H1 (cell line): Measurements from ENCODE around the gene DDX41. TPM values are rescaled to one million over a fixed set of nuclear protein-coding genes. Genes with fewer than 3 reads are reported as not detected.
A peak's percentile ranks its signal among the peaks of the same experiment; 100 is the strongest.

Experiments used
- CTCF ChIA-PET: fragments of 300-600 bp; sonication (Branson Sonifier 250); formaldehyde crosslinking; loops from one replicate; lab custom pipeline; 2021; ENCODE audit not compliant: partially characterized antibody; lab: Charles Lee
- POLR2A ChIA-PET: fragments of 300-600 bp; sonication (Branson Sonifier 250); formaldehyde crosslinking; loops from one replicate; lab custom pipeline; 2021; ENCODE audit warnings: inconsistent platforms; ENCODE audit not compliant: partially characterized antibody; lab: Charles Lee
- DNase-seq, 2 experiments: peaks; one replicate each; pipeline versions ENCODE4 v3.0.0 to v3.0.0-alpha.2; 2010 to 2022; ENCODE audit warnings: low spot score in 2 of 2, low read depth in 1 of 2, mixed read lengths in 1 of 2
- FAIRE-seq: peaks from 2 replicates; lab custom pipeline; 2011; peaks lifted over from hg19 to GRCh38; lab: Jason Lieb, UNC
- H2AFZ ChIP-seq: 2 replicates; pipeline ENCODE4 v1.8.1; 2012; ENCODE audit warnings: low read length, inconsistent platforms
- H2AK5ac ChIP-seq: 2 replicates; pipeline ENCODE4 v1.6.1; 2013; ENCODE audit warnings: low read depth, low read length
- H2BK120ac ChIP-seq: replicated peaks from 2 replicates; pipeline ENCODE3; 2013; ENCODE audit warnings: low read depth, low read length, inconsistent platforms
- H2BK12ac ChIP-seq: 2 replicates; pipeline ENCODE4 v1.6.1; 2013; ENCODE audit warnings: low read depth, low read length
- H2BK15ac ChIP-seq: 2 replicates; pipeline ENCODE4 v1.6.1; 2013; ENCODE audit warnings: low read length
- H2BK20ac ChIP-seq: 2 replicates; pipeline ENCODE4 v1.6.1; 2013; ENCODE audit warnings: low read length
- H2BK5ac ChIP-seq: 2 replicates; pipeline ENCODE4 v1.6.1; 2013; ENCODE audit warnings: low read depth, low read length
- H3K14ac ChIP-seq: 2 replicates; pipeline ENCODE4 v1.6.1; 2013; ENCODE audit warnings: inconsistent platforms; ENCODE audit not compliant: insufficient read length
- H3K18ac ChIP-seq: 2 replicates; pipeline ENCODE4 v1.6.1; 2013; ENCODE audit warnings: low read length; ENCODE audit errors: extremely low read depth
- H3K23ac ChIP-seq: 2 replicates; pipeline ENCODE4 v1.6.1; 2013; ENCODE audit warnings: inconsistent platforms; ENCODE audit not compliant: insufficient read length
- H3K23me2 ChIP-seq: 2 replicates; pipeline ENCODE4 v1.6.1; 2013; ENCODE audit warnings: low read depth, low read length
- H3K27ac ChIP-seq: 2 replicates; pipeline ENCODE4 v1.6.1; 2011; ENCODE audit warnings: low read depth, low read length, inconsistent platforms
- H3K27me3 ChIP-seq, 4 experiments: replicated peaks in 1 of 4; 1 replicate in 1 of 4; 2 replicates in 3 of 4; pipeline versions ENCODE4 v1.6.1 to v1.8.1; 2011 to 2013; ENCODE audit warnings: low read length in 3 of 4, mild to moderate bottlenecking in 3 of 4, inconsistent platforms in 2 of 4, mixed read lengths in 2 of 4, moderate library complexity in 1 of 4; ENCODE audit not compliant: control insufficient read depth in 3 of 4, insufficient read depth in 3 of 4; ENCODE audit errors: extremely low read depth in 1 of 4
- H3K36me3 ChIP-seq, 4 experiments: 2 replicates each; pipeline versions ENCODE4 v1.6.1 to v1.8.1; 2011 to 2013; ENCODE audit warnings: mild to moderate bottlenecking in 4 of 4, low read length in 3 of 4, moderate library complexity in 2 of 4, control low read depth in 1 of 4, inconsistent platforms in 1 of 4; ENCODE audit not compliant: insufficient read depth in 4 of 4, control insufficient read depth in 2 of 4
- H3K4ac ChIP-seq: replicated peaks from 2 replicates; pipeline ENCODE3; 2013; ENCODE audit warnings: low read length, low read depth, mixed read lengths, inconsistent platforms; ENCODE audit not compliant: insufficient read length
- H3K4me1 ChIP-seq, 4 experiments: replicated peaks in 1 of 4; 1 replicate in 1 of 4; 2 replicates in 3 of 4; pipeline versions ENCODE4 v1.6.1 to v1.8.1; 2011 to 2013; ENCODE audit warnings: low read length in 3 of 4, inconsistent platforms in 2 of 4, mixed read lengths in 1 of 4; ENCODE audit not compliant: insufficient read depth in 4 of 4, control insufficient read depth in 3 of 4
- H3K4me2 ChIP-seq, 2 experiments: 2 replicates each; pipeline versions ENCODE4 v1.6.1 to v1.8.1; 2011 to 2013; ENCODE audit warnings: low read depth in 2 of 2, low read length in 2 of 2, control low read depth in 1 of 2, inconsistent platforms in 1 of 2, mild to moderate bottlenecking in 1 of 2; ENCODE audit not compliant: insufficient read depth in 1 of 2
- H3K4me3 ChIP-seq, 4 experiments: fragments of 200-600, 300-600 bp in 1 of 4; sonication (generic), shearing (Covaris generic), sonication (Bioruptor Twin) in 1 of 4; 2 replicates each; pipeline versions ENCODE4 v1.5.1 to v1.8.1; 2011 to 2016; ENCODE audit warnings: low read length in 4 of 4, low read depth in 3 of 4, control low read depth in 2 of 4, inconsistent platforms in 2 of 4, mild to moderate bottlenecking in 2 of 4, mixed read lengths in 1 of 4, moderate library complexity in 1 of 4; ENCODE audit not compliant: insufficient read depth in 2 of 4; ENCODE audit errors: extremely low read depth in 1 of 4
- H3K56ac ChIP-seq: replicated peaks from 2 replicates; pipeline ENCODE3; 2013; ENCODE audit warnings: low read depth, mild to moderate bottlenecking, mixed read lengths, low read length, inconsistent platforms; ENCODE audit not compliant: insufficient read length
- H3K79me1 ChIP-seq: 2 replicates; pipeline ENCODE4 v1.6.1; 2013; ENCODE audit warnings: low read depth, low read length, control low read depth
- H3K79me2 ChIP-seq, 2 experiments: 2 replicates each; pipeline versions ENCODE4 v1.6.1 to v1.8.1; 2012 to 2013; ENCODE audit warnings: low read length in 2 of 2, mild to moderate bottlenecking in 2 of 2, inconsistent platforms in 1 of 2; ENCODE audit not compliant: insufficient read depth in 2 of 2, control insufficient read depth in 1 of 2
- H3K9ac ChIP-seq, 4 experiments: replicated peaks in 1 of 4; 1 replicate in 1 of 4; 2 replicates in 3 of 4; pipeline versions ENCODE4 v1.6.1 to v1.8.1; 2011 to 2013; ENCODE audit warnings: low read depth in 3 of 4, low read length in 3 of 4, control low read depth in 2 of 4, mild to moderate bottlenecking in 2 of 4, moderate library complexity in 2 of 4, inconsistent platforms in 1 of 4; ENCODE audit errors: extremely low read depth in 1 of 4
- H3K9me3 ChIP-seq, 2 experiments: 2 replicates each; pipeline versions ENCODE4 v1.6.1 to v1.8.1; 2012 to 2013; ENCODE audit warnings: mild to moderate bottlenecking in 2 of 2, moderate library complexity in 2 of 2, control low read depth in 1 of 2, inconsistent platforms in 1 of 2, low read depth in 1 of 2, low read length in 1 of 2, mixed read lengths in 1 of 2; ENCODE audit not compliant: insufficient read depth in 2 of 2
- H4K20me1 ChIP-seq, 2 experiments: replicated peaks in 1 of 2; 2 replicates each; pipeline versions ENCODE3 to v1.8.1; 2011 to 2013; ENCODE audit warnings: inconsistent platforms in 2 of 2, low read length in 2 of 2, mild to moderate bottlenecking in 1 of 2; ENCODE audit not compliant: insufficient read depth in 2 of 2, control insufficient read depth in 1 of 2
- H4K5ac ChIP-seq: 2 replicates; pipeline ENCODE4 v1.6.1; 2013; ENCODE audit warnings: low read length, low read depth, mixed read lengths, inconsistent platforms; ENCODE audit not compliant: insufficient read length
- H4K8ac ChIP-seq: 2 replicates; pipeline ENCODE4 v1.8.0; 2013; ENCODE audit warnings: mild to moderate bottlenecking, moderate library complexity, low read length, inconsistent platforms; ENCODE audit not compliant: insufficient read depth; ENCODE audit errors: extremely low read depth
- H4K91ac ChIP-seq: replicated peaks from 2 replicates; pipeline ENCODE3; 2013; ENCODE audit warnings: low read length, mixed read lengths, inconsistent platforms; ENCODE audit not compliant: insufficient read length
- ASH2L ChIP-seq: fragments of 200-600, 300-600 bp; sonication (generic); IDR thresholded peaks from one replicate; pipeline ENCODE4 v1.7.1; 2017; ENCODE audit warnings: low read length
- BCL11A ChIP-seq, 2 experiments: IDR thresholded peaks; one replicate each; pipeline ENCODE4 v1.6.1; 2011; ENCODE audit warnings: low read depth in 2 of 2, low read length in 2 of 2, mild to moderate bottlenecking in 2 of 2
- CBX8 ChIP-seq: fragments of 300-800, 300-1000 bp; sonication (generic); IDR thresholded peaks from 2 replicates; pipeline ENCODE4 v1.7.1; 2016; ENCODE audit warnings: low read depth, low read length, borderline replicate concordance
- CHD2 ChIP-seq: IDR thresholded peaks from 2 replicates; pipeline ENCODE4 v1.6.1; 2012; ENCODE audit warnings: low read length, improper control_type of control experiment
- CTBP2 ChIP-seq: IDR thresholded peaks from 2 replicates; pipeline ENCODE4 v1.7.0; 2011; ENCODE audit warnings: borderline replicate concordance, mild to moderate bottlenecking, moderate library complexity, mixed read lengths, low read length; ENCODE audit not compliant: insufficient read depth, insufficient read length
- JUND ChIP-seq: IDR thresholded peaks from 2 replicates; pipeline ENCODE4 v1.6.1; 2011; ENCODE audit warnings: mild to moderate bottlenecking, improper control_type of control experiment, low read length
- KDM5A ChIP-seq: fragments of 200-600 bp; IDR thresholded peaks from 2 replicates; pipeline ENCODE4 v1.7.1; 2012; ENCODE audit warnings: mild to moderate bottlenecking, low read length, inconsistent platforms, mixed read lengths
- NANOG ChIP-seq: IDR thresholded peaks from 2 replicates; pipeline ENCODE4 v1.6.1; 2011; ENCODE audit warnings: low read length, low read depth, mild to moderate bottlenecking, inconsistent platforms; ENCODE audit not compliant: insufficient read depth, poor library complexity, severe bottlenecking
- NRF1 ChIP-seq: IDR thresholded peaks from 2 replicates; pipeline ENCODE4 v1.6.1; 2011; ENCODE audit warnings: mild to moderate bottlenecking, low read depth, low read length, improper control_type of control experiment
- PHF8 ChIP-seq: fragments of 200-600 bp; sonication (generic); conservative IDR thresholded peaks from 2 replicates; pipeline ENCODE4 v1.7.1; 2012; ENCODE audit warnings: low read depth, mild to moderate bottlenecking, inconsistent platforms, low read length, moderate library complexity
- POLR2A ChIP-seq, 2 experiments: IDR thresholded peaks; 1 replicate in 1 of 2; 2 replicates in 1 of 2; pipeline ENCODE4 v1.6.1; 2011; ENCODE audit warnings: low read depth in 2 of 2, low read length in 2 of 2, mild to moderate bottlenecking in 2 of 2; ENCODE audit errors: control extremely low read depth in 1 of 2
- POU5F1 ChIP-seq: IDR thresholded peaks from 2 replicates; pipeline ENCODE4 v1.6.1; 2011; ENCODE audit warnings: low read depth, mild to moderate bottlenecking, low read length, moderate library complexity
- SRF ChIP-seq: IDR thresholded peaks from 2 replicates; pipeline ENCODE4 v1.6.1; 2011; ENCODE audit warnings: mild to moderate bottlenecking, low read depth, low read length, moderate library complexity
- WGBS, 2 experiments: shearing (Covaris generic) in 1 of 2; methylation state at CpG; one replicate each; pipeline versions ENCODE4 v1.1.6 to v1.1.7; 2013 to 2015; ENCODE audit warnings: low lambda C conversion rate in 2 of 2, mixed read lengths in 2 of 2, inconsistent platforms in 1 of 2, low coverage in 1 of 2, missing lambda C conversion rate in 1 of 2; ENCODE audit not compliant: insufficient replicate concordance in 2 of 2, insufficient coverage in 1 of 2, insufficient read length in 1 of 2; ENCODE audit errors: extremely low coverage in 1 of 2, missing lambda C conversion rate in 1 of 2; 5-methylcytosine and 5-hydroxymethylcytosine counted together
- polyA plus RNA-seq, 7 experiments: library from polyadenylated mRNA; depleted of rRNA in 3 of 7; stranded (reverse) in 5 of 7; unstranded in 2 of 7; fragments of >200 nt in 5 of 7; fragments of 200-250 nt in 2 of 7; gene quantifications; 1 replicate in 5 of 7; 2 replicates in 1 of 7; 4 replicates in 1 of 7; pipeline versions ENCODE4 v1.2.1 to v1.2.3, GENCODE V29; 2011 to 2013; ENCODE audit warnings: missing spikeins in 2 of 7, mixed read lengths in 2 of 7
- total RNA-seq: library from RNA; stranded (reverse); fragmentation: NEBNext Ultra II Directional; extraction: Animal tissue kit (Norgen Biotek cat#: 25700); gene quantifications from 2 replicates; pipeline ENCODE4 v1.2.1, GENCODE V29; 2021

The DDX41 gene
- total and polyA plus RNA-seq, 2 of the 8 experiments (the other 6 are each of a cell fraction or from before 2014, with no cell fraction given) = 102 to 135 TPM

DNA sequence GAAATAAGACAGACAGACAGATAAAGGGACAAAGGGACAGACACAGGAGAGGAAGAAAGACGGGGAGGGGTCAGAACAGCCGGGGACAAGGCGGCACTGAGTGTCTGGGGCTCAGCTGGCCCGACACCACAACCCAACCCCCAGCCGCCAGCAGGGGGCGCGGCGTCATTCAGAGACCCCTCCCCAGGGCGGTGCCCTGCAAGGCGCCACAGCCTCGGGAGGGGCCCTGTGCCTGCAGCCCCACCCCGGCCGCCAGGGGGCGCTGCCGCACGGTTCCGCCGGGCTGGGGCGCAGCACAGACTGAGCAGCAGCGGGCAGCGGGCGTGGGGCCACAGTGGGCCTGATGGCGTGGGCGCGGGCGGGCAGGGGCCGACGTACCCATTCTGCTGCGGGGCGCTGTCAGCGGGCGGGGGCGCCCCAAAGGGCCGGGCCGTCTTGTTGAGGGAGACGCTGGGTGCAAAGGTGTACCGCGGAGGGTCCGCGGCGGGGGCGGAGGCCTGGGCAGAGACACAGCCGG, 25.3 kb downstream of the DDX41 start:
- Histone ChIP-seq H3K4ac (no peak overlapping the region), H3K14ac (no peak overlapping the region), H3K27ac (no peak overlapping the region), H2BK20ac (no peak overlapping the region), H2BK5ac (no peak overlapping the region), H2AFZ (no peak overlapping the region), H3K23ac (no peak overlapping the region), H3K36me3 (peaks cover 25 to 46% (median 37%) of the 10 kb centered on the region in 4 experiments), H3K56ac (no peak overlapping the region), H3K9me3 (no peaks in the 10 kb centered on the region), H3K4me2 (peak overlapping the region in 1 of 2 experiments; percentile 53; a peak in 2 of 4 replicates), H3K27me3 (no peaks in the 10 kb centered on the region), H3K79me2 (peaks cover 0 to 8% of the 10 kb centered on the region in 2 experiments; a peak in 1 of 4 replicates), H2BK12ac (0 out of 2 replicates have a peak overlapping the region, but pooled peaks have one; percentile 39), H2BK120ac (no peak overlapping the region), H4K20me1 (peaks cover 6 to 10% of the 10 kb centered on the region in 2 experiments), H4K91ac (no peak overlapping the region), H3K9ac (no peak overlapping the region), H3K4me3 (no peak overlapping the region; a peak in 1 of 8 replicates), H3K23me2 (peaks cover 1% of the 10 kb centered on the region; the same call in 1 of the 2 replicates), H2BK15ac (no peak overlapping the region), H3K79me1 (peaks cover 7% of the 10 kb centered on the region; the same call in 1 of the 2 replicates), H3K18ac (no peak overlapping the region), H2AK5ac (no peak overlapping the region), H3K4me1 (peaks cover 0 to 25% (median 23%) of the 10 kb centered on the region in 4 experiments; a peak in 6 of 7 replicates), H4K8ac (no peak overlapping the region), H4K5ac (no peak overlapping the region)
- CTCF ChIA-PET = interaction anchor here (1.0 to 12.7 kb wide), 8 partner anchors 13 to 715 kb away, joined by 3 to 306 read pairs (median 5); partner anchors contain the start of genes DDX41, DOK3 and PDLIM7
- FAIRE-seq (no peak), DNase-seq (peak in 1 of 2 experiments; percentile 99)
- 24% methylated on average over 29 of the region's 43 CpGs; no CpG with 5 or more reads in 1 of the 2 experiments for WGBS, 2 experiments
- POLR2A ChIA-PET = interaction anchor here (0.8 to 67.5 kb wide), 4 partner anchors 12 to 125 kb away, joined by 3 to 3349 read pairs (median 1676); partner anchors contain the start of genes DBN1, DDX41, DOK3 and PDLIM7
- TF ChIP-seq CTBP2 (peak; percentile 46), KDM5A (no peak), CBX8 (no peak), POU5F1 (no peak), JUND (no peak), NRF1 (no peak), SRF (0 out of 2 replicates have a peak, but pooled peaks have one; percentile 9), ASH2L (no peak), POLR2A (IDR thresholded peaks at IDR 0.05; ENCODE audit: control extremely low read depth in 1 of 2, low read depth in 2 of 2, low read length in 2 of 2) (0 out of 3 replicates have a peak, but pooled peaks of 1 of the 2 experiments have one; percentile 18), BCL11A (IDR thresholded peaks at IDR 0.05; ENCODE audit: low read depth in 2 of 2, low read length in 2 of 2) (no peak), PHF8 (no peak), CHD2 (peak; percentile 40; the same call in 1 of the 2 replicates), NANOG (no peak)
